ENCODE measurements around the gene PTH2R. TPM values are rescaled to one million over a fixed set of nuclear protein-coding genes. Genes with fewer than 3 reads are reported as not detected.

Gene PTH2R
- total and polyA plus RNA-seq, 2 donors (not counting 3 experiments of a cell fraction or from before 2014, with no cell fraction given) = not detected

GRCh38 chr2:208437755-208438154 is 31.2 kb downstream of the PTH2R start:
- no TSS peak for BruUV-seq (replicated peaks)
- ChIA-PET CTCF (no interaction called here), POLR2A (no interaction called here)
- Histone ChIP-seq H3K27me3 (ENCODE audit: control insufficient read depth in 2 of 2, insufficient read depth in 2 of 2, low read length in 2 of 2) (no peaks in the 10 kb centered on the region), H3K4me1 (ENCODE audit: control insufficient read depth, extremely low read depth, insufficient read depth, low read length) (no peaks in the 10 kb centered on the region), H3K4me3 (replicated peaks in 1 of 3; ENCODE audit: insufficient read depth in 1 of 3, low read depth in 1 of 3, low read length in 3 of 3) (no peak overlapping the region), H3K79me2 (ENCODE audit: control insufficient read depth, insufficient read depth, low read length) (no peaks in the 10 kb centered on the region), H3K9me3 (replicated peaks; ENCODE audit: control insufficient read depth, insufficient read depth, low read length) (no peaks in the 10 kb centered on the region), H3K4me2 (ENCODE audit: insufficient read depth, low read length) (no peak overlapping the region), H2AFZ (ENCODE audit: low read depth, low read length) (no peak overlapping the region), H3K9ac (replicated peaks; ENCODE audit: extremely low read depth, insufficient read depth, low read length) (no peak overlapping the region), H3K36me3 (ENCODE audit: control insufficient read depth in 2 of 2, extremely low read depth in 1 of 2, insufficient read depth in 2 of 2, low read length in 2 of 2) (no peaks in the 10 kb centered on the region), H3K27ac (ENCODE audit: insufficient read depth, low read depth, low read length) (no peak overlapping the region), H4K20me1 (replicated peaks; ENCODE audit: control insufficient read depth, extremely low read depth, insufficient read depth, low read length) (no peaks in the 10 kb centered on the region), H3K9me1 (replicated peaks; ENCODE audit: control insufficient read depth, extremely low read depth, insufficient read depth, low read length) (no peaks in the 10 kb centered on the region)
- TF ChIP-seq, protein P1, sequence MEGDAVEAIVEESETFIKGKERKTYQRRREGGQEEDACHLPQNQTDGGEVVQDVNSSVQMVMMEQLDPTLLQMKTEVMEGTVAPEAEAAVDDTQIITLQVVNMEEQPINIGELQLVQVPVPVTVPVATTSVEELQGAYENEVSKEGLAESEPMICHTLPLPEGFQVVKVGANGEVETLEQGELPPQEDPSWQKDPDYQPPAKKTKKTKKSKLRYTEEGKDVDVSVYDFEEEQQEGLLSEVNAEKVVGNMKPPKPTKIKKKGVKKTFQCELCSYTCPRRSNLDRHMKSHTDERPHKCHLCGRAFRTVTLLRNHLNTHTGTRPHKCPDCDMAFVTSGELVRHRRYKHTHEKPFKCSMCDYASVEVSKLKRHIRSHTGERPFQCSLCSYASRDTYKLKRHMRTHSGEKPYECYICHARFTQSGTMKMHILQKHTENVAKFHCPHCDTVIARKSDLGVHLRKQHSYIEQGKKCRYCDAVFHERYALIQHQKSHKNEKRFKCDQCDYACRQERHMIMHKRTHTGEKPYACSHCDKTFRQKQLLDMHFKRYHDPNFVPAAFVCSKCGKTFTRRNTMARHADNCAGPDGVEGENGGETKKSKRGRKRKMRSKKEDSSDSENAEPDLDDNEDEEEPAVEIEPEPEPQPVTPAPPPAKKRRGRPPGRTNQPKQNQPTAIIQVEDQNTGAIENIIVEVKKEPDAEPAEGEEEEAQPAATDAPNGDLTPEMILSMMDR (IDR thresholded peaks at IDR 0.05; ENCODE audit: extremely low read depth in 1 of 2, insufficient read depth in 1 of 2, low read depth in 1 of 2, low read length in 2 of 2) = no peak
- no peak for TF ChIP-seq EZH2 (IDR thresholded peaks at IDR 0.05; ENCODE audit: borderline replicate concordance, low read depth, low read length, severe bottlenecking)
- no peak for TF ChIP-seq FOS (IDR thresholded peaks at IDR 0.05; ENCODE audit: borderline replicate concordance, insufficient read depth, low read length)
- no peak for TF ChIP-seq MAX (IDR thresholded peaks at IDR 0.05; ENCODE audit: insufficient read depth, insufficient read length)
- no peak for TF ChIP-seq GATA2 (IDR thresholded peaks at IDR 0.05; ENCODE audit: insufficient read depth, insufficient read length, low read depth, low read length)
- TF ChIP-seq JUN (IDR thresholded peaks at IDR 0.05; ENCODE audit: borderline replicate concordance, insufficient read depth, insufficient read length, low read depth) = no peak
- no peak for TF ChIP-seq POLR2A (IDR thresholded peaks at IDR 0.05; ENCODE audit: low read depth, low read length)
- no peak for TF ChIP-seq MYC (IDR thresholded peaks at IDR 0.05; ENCODE audit: low read depth, low read length)
- no peak for TF ChIP-seq POLR2AphosphoS5 (IDR thresholded peaks at IDR 0.05; ENCODE audit: insufficient read depth, low read depth, low read length)
- FAIRE-seq = no peak
- no peak for DNase-seq (ENCODE audit: low read depth, low spot score)
- intact Hi-C loops (cut with micrococcal nuclease) (no loop called here), dilution Hi-C loops (cut with MboI; ENCODE audit: extremely low pct_ligation_motif_present, low sequenced_read_pairs) (no loop called here)
